ENCODE results near the gene LOXL3. TPM values are rescaled to one million over a fixed set of nuclear protein-coding genes. Genes with fewer than 3 reads are reported as not detected.

The LOXL3 gene
- total RNA-seq, 1 donor from 2014 or later, result 30.2 TPM

DNA sequence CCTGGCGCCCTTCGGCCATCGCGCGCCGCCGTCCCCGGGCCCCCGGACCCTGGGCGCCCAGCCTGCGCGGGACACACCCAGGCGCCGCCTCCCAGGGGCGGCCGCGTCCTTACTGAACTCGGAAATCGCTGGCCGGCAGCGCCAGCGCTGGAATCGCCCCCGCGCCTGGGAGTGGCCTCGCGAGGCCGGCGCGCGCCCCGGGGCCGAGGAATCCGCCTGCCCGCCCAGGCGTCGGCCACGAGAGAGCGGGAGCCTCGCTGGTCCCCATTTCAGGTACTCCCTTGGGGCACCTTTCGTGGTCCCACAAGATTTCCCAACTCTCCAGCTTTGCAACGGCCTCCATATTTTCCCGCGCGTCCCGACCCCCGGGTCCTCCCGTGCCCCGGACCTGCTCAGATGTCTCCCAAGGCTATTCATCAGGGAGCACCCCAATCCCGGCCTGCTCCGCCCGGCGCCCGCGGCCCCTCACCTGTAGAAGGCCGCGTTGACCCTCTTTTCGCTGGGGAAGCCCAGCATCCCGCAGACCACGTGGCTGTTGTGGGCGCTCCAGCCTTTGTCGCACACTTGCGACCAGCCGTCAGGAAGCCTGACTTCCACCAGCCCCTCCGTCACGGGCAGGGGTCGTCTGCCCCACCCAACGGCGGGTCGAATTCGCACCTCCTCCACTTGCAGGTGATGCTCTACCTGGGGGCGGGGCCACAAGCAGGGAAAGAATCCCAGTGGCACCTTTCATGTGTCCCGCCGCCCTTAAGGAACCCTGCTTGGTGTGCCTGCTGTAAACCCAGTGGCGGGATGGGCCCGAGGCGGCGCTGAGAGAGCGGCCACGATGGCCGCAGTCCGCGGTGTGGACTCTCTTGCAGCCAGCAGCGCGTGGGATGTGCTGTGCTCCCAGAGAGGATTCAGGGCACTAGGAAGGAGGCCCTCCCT is 4.6 kb downstream of the LOXL3 start:
- peak overlapping the region; percentile 85 for H3K4me3 Mint-ChIP-seq
- H3K4me1 Mint-ChIP-seq, result peaks cover 47% of the 10 kb centered on the region
- peaks cover 9% of the 10 kb centered on the region for H3K27me3 Mint-ChIP-seq (ENCODE audit: low read depth)
- H3K9me3 Mint-ChIP-seq, result no peaks in the 10 kb centered on the region
- TF ChIP-seq CTCF (conservative IDR thresholded peaks at IDR 0.05), result no peak
- peaks cover 9% of the 10 kb centered on the region for H3K36me3 Mint-ChIP-seq (ENCODE audit: low read depth)
- peak; percentile 36 for DNase-seq (ENCODE audit: low read depth, low spot score)
- no peak overlapping the region for H3K27ac Mint-ChIP-seq (ENCODE audit: unreplicated experiment)

GRCh38 chr2:74548285-74548899 is 5.3 kb downstream of the LOXL3 start:
- no peaks in the 10 kb centered on the region for H3K9me3 Mint-ChIP-seq
- no peak for TF ChIP-seq CTCF (conservative IDR thresholded peaks at IDR 0.05)
- H3K36me3 Mint-ChIP-seq (ENCODE audit: low read depth), result peaks cover 9% of the 10 kb centered on the region
- H3K27ac Mint-ChIP-seq (ENCODE audit: unreplicated experiment), result peak overlapping the region; percentile 7
- DNase-seq (ENCODE audit: low read depth, low spot score), result no peak
- H3K4me1 Mint-ChIP-seq, result peaks cover 43% of the 10 kb centered on the region
- peaks cover 9% of the 10 kb centered on the region for H3K27me3 Mint-ChIP-seq (ENCODE audit: low read depth)
- peak overlapping the region; percentile 89 for H3K4me3 Mint-ChIP-seq

GRCh38 chr2:74546004-74546403 is 7.7 kb downstream of the LOXL3 start:
- no peaks in the 10 kb centered on the region for H3K9me3 Mint-ChIP-seq
- peaks cover 2% of the 10 kb centered on the region for H3K36me3 Mint-ChIP-seq (ENCODE audit: low read depth)
- H3K27ac Mint-ChIP-seq (ENCODE audit: unreplicated experiment), result no peak overlapping the region
- peaks cover 9% of the 10 kb centered on the region for H3K27me3 Mint-ChIP-seq (ENCODE audit: low read depth)
- no peak for TF ChIP-seq CTCF (conservative IDR thresholded peaks at IDR 0.05)
- no peak overlapping the region for H3K4me3 Mint-ChIP-seq
- no peak for DNase-seq (ENCODE audit: low read depth, low spot score)
- H3K4me1 Mint-ChIP-seq, result peaks cover 22% of the 10 kb centered on the region

DNA sequence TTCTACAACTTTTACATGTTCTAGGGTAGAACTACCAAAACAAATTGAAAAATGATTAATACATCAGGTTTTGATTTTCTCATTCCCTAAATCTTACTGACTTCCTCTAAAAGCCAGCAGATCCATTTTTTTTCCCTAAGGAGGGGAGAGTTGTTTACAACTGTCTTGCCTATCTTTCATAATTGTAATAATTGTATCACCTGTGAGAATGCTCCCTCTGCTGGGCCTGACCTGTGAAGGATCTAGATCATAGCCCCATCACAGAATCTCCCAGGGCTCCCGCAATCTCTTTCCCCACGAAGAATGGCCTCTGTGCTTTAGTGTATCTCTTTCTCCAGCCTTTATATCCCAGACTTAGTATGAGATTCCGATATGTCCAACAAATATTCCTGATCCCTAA is 9.1 kb downstream of the LOXL3 start:
- peaks cover 10% of the 10 kb centered on the region for H3K4me1 Mint-ChIP-seq

GRCh38 chr2:74542978-74543377 is 10.8 kb downstream of the LOXL3 start:
- Mint-ChIP-seq H3K27ac (ENCODE audit: unreplicated experiment) (no peak overlapping the region), H3K36me3 (ENCODE audit: low read depth) (no peaks in the 10 kb centered on the region), H3K27me3 (ENCODE audit: low read depth) (peaks cover under 1% of the 10 kb centered on the region), H3K4me1 (peaks cover under 1% of the 10 kb centered on the region), H3K4me3 (no peak overlapping the region), H3K9me3 (no peaks in the 10 kb centered on the region)
- DNase-seq (ENCODE audit: low read depth, low spot score), result no peak
- TF ChIP-seq CTCF (conservative IDR thresholded peaks at IDR 0.05), result no peak

More for the DNA sequence above, 9.1 kb downstream of the LOXL3 start:
- H3K36me3 Mint-ChIP-seq (ENCODE audit: low read depth), result no peaks in the 10 kb centered on the region
- no peak for DNase-seq (ENCODE audit: low read depth, low spot score)
- peaks cover 8% of the 10 kb centered on the region for H3K27me3 Mint-ChIP-seq (ENCODE audit: low read depth)
- H3K27ac Mint-ChIP-seq (ENCODE audit: unreplicated experiment), result no peak overlapping the region
- H3K9me3 Mint-ChIP-seq, result no peaks in the 10 kb centered on the region
- no peak for TF ChIP-seq CTCF (conservative IDR thresholded peaks at IDR 0.05)
- no peak overlapping the region for H3K4me3 Mint-ChIP-seq

All from neural crest cell (in vitro differentiated cells).